Measurements from ENCODE around the gene TMEM109.

Gene TMEM109

DNA sequence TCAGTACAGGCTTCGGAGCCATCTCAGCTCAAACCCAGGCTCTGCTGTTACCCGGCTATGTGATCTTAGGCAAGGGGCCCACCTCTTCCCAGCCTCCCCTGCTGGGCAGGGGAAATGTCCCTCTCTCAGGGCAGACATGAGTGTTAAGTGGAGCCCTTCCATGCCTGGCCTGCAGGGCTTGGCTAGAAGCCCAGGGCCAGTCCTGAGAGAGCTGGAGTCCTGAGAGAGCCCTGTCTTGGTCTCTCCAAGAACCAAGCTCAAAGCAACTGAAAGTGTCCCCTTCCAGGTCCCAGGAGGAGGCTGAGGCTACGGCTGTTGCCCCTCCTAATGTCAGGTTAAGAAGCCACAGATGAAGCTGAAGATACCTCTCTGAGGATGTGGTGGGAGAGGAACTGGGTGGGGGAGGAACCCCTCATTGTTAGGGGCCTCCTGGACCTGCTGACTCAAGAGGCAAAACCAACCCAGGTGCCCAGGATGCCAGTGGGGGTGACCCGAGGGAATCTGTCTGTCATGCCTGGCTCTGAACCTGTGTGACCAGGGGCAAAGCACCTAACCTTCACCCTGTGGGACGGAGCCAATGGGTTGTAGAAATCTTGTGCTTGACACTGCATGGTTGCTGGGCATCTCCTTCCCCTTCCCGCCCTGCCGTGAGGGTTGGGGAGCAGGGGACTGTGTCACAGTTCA, 42.4 kb upstream of the TMEM109 start:
- H3K27ac ChIP-seq (ENCODE audit: low read depth, low read length), result no peak overlapping the region
- H3K27me3 ChIP-seq (ENCODE audit: control insufficient read depth, insufficient read depth, low read length), result no peaks in the 10 kb centered on the region
- H3K4me3 ChIP-seq (ENCODE audit: low read depth, low read length), result no peak overlapping the region
- no peak overlapping the region for H3K9ac ChIP-seq (ENCODE audit: low read depth, low read length)
- H3K36me3 ChIP-seq (ENCODE audit: control insufficient read depth, insufficient read depth, low read length), result no peaks in the 10 kb centered on the region
- peaks cover 3% of the 10 kb centered on the region; the same call in 1 of the 2 replicates for H3K4me1 ChIP-seq (ENCODE audit: control insufficient read depth, insufficient read depth, low read length)
- no peaks in the 10 kb centered on the region for H3K9me3 ChIP-seq (ENCODE audit: control insufficient read depth, insufficient read depth, low read length)

DNA sequence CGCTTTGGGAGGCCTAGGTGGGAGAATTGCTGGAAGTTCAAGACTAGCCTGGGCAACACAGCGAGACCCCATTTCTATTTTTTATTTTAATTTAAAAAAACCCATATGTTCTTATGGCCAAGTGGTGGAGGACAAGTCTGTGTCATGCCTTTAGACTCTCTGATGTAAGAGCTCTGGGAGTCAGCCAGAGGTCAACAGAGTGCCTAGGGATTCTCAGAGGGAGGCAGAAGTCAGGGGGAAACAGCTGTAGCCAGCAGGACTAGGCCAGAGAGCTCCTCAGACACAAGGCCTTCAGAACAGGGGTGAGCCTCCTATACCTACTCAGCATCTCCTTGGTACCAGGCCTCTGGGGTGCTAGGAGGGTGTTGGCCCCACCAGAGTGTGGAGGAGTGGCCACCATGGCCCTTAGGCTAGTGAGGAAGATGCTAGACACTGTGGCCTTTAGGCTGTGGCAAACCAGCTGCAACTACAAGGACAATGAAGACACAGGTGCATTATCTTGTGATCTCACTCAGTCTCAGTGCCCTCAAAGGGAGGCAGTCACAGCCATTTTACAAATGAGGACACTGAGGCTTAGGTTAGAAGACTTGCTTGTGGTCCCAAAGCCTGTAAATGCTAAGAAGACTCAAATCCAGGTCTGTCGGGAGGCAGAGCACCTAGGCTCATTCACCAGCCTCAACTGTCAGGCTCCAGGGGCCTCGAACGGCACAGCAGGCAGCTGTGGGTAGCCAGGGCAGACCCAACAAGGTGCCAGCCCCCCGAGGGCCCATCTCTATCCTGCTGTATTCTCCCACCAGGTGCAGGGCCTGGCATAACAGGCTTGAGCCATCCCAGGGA, 41.6 kb upstream of the TMEM109 start:
- H3K27ac ChIP-seq (ENCODE audit: low read depth, low read length), result no peak overlapping the region
- H3K9me3 ChIP-seq (ENCODE audit: control insufficient read depth, insufficient read depth, low read length), result no peaks in the 10 kb centered on the region
- H3K36me3 ChIP-seq (ENCODE audit: control insufficient read depth, insufficient read depth, low read length), result no peaks in the 10 kb centered on the region
- H3K27me3 ChIP-seq (ENCODE audit: control insufficient read depth, insufficient read depth, low read length), result no peaks in the 10 kb centered on the region
- H3K4me1 ChIP-seq (ENCODE audit: control insufficient read depth, insufficient read depth, low read length), result peaks cover 3% of the 10 kb centered on the region; the same call in 1 of the 2 replicates
- H3K9ac ChIP-seq (ENCODE audit: low read depth, low read length), result no peak overlapping the region
- no peak overlapping the region for H3K4me3 ChIP-seq (ENCODE audit: low read depth, low read length)

DNA sequence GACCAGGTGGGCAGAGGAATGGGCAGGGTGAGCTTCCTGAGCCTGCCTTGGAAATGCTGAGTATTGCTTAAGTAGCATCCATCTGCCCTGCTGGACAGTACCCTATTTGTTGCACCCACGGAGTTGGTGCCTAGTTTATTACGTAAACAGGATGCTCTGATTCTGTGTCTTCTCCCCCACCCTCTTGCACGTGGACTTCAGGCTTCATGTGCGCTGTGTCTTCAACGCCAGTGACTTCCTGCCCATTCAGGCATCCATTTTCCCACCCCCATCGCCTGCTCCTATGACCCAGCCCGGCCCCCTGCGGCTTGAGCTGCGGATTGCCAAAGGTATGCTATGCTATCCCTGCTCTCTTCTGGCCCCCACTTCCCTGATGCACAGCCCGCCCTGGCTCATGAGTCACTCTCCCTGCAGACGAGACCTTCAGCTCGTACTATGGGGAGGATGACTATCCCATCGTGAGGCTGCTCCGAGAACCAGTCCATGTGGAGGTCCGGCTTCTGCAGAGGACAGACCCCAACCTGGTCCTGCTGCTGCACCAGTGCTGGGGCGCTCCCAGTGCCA, 40.9 kb upstream of the TMEM109 start:
- Histone ChIP-seq H3K9me3 (ENCODE audit: control insufficient read depth, insufficient read depth, low read length) (no peaks in the 10 kb centered on the region), H3K9ac (ENCODE audit: low read depth, low read length) (no peak overlapping the region), H3K27ac (ENCODE audit: low read depth, low read length) (no peak overlapping the region), H3K27me3 (ENCODE audit: control insufficient read depth, insufficient read depth, low read length) (no peaks in the 10 kb centered on the region), H3K4me3 (ENCODE audit: low read depth, low read length) (no peak overlapping the region), H3K4me1 (ENCODE audit: control insufficient read depth, insufficient read depth, low read length) (peaks cover 3% of the 10 kb centered on the region; the same call in 1 of the 2 replicates), H3K36me3 (ENCODE audit: control insufficient read depth, insufficient read depth, low read length) (no peaks in the 10 kb centered on the region)

DNA sequence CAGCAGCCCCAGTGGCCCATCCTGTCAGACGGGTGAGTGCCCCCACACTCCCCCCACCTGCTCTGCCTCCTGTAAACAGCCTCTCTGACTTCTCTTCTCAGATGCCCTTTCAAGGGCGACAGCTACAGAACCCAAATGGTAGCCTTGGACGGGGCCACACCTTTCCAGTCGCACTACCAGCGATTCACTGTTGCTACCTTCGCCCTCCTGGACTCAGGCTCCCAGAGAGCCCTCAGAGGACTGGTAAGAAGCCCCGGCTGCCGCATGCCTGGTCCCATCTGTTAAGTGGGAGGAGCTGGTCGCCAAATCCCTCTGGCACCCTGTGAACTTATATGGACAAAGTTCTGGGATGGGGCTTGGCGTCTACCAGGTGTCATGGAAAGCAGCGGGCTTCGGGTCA, 40.4 kb upstream of the TMEM109 start:
- Histone ChIP-seq H3K4me1 (ENCODE audit: control insufficient read depth, insufficient read depth, low read length) (peaks cover 3% of the 10 kb centered on the region; the same call in 1 of the 2 replicates), H3K9me3 (ENCODE audit: control insufficient read depth, insufficient read depth, low read length) (no peaks in the 10 kb centered on the region), H3K4me3 (ENCODE audit: low read depth, low read length) (no peak overlapping the region), H3K27me3 (ENCODE audit: control insufficient read depth, insufficient read depth, low read length) (no peaks in the 10 kb centered on the region), H3K36me3 (ENCODE audit: control insufficient read depth, insufficient read depth, low read length) (no peaks in the 10 kb centered on the region), H3K9ac (ENCODE audit: low read depth, low read length) (no peak overlapping the region), H3K27ac (ENCODE audit: low read depth, low read length) (no peak overlapping the region)

DNA sequence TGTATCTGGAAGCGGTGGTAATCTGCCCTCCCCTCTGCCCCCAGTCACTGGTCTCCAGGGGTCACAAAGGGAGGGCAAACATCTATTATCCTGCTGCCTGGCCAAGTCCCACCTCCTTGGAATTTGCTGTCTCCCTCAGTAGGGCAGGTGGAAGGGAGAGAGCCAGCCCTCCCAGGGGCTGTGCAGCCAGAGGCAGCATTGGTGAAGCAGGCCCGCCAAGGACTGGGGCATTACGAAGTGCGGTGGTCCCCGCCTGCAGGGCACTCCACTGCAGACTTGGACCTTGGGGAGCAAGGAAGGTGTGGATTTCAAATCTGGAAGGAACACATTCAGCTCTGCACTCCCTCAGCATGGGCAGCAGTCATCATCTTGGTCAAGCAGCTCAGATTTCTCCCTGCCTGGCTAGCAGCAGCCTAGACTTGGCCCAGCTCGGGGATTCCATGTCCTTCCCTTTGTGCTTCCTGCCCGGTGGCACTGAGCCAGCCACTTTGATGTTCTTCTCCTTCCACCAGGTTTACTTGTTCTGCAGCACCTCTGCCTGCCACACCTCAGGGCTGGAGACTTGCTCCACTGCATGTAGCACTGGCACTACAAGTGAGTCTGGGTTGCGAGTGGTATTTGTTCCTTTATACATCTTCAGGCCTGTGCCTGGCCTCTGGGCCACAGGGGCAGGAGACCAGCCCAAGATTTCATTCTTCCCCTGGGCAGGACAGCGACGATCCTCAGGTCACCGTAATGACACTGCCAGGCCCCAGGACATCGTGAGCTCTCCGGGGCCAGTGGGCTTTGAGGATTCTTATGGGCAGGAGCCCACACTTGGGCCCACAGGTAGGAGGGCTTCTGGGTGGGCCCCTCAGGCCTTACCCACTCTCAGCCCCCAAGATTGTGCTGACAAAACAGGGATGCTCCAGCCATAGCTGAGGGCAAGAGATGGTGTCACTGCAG, 39.3 kb upstream of the TMEM109 start:
- Histone ChIP-seq H3K27me3 (ENCODE audit: control insufficient read depth, insufficient read depth, low read length) (no peaks in the 10 kb centered on the region), H3K4me1 (ENCODE audit: control insufficient read depth, insufficient read depth, low read length) (peaks cover 3% of the 10 kb centered on the region; the same call in 1 of the 2 replicates), H3K4me3 (ENCODE audit: low read depth, low read length) (no peak overlapping the region), H3K36me3 (ENCODE audit: control insufficient read depth, insufficient read depth, low read length) (peaks cover 9% of the 10 kb centered on the region; the same call in 1 of the 2 replicates), H3K27ac (ENCODE audit: low read depth, low read length) (no peak overlapping the region), H3K9me3 (ENCODE audit: control insufficient read depth, insufficient read depth, low read length) (no peaks in the 10 kb centered on the region), H3K9ac (ENCODE audit: low read depth, low read length) (no peak overlapping the region)

DNA sequence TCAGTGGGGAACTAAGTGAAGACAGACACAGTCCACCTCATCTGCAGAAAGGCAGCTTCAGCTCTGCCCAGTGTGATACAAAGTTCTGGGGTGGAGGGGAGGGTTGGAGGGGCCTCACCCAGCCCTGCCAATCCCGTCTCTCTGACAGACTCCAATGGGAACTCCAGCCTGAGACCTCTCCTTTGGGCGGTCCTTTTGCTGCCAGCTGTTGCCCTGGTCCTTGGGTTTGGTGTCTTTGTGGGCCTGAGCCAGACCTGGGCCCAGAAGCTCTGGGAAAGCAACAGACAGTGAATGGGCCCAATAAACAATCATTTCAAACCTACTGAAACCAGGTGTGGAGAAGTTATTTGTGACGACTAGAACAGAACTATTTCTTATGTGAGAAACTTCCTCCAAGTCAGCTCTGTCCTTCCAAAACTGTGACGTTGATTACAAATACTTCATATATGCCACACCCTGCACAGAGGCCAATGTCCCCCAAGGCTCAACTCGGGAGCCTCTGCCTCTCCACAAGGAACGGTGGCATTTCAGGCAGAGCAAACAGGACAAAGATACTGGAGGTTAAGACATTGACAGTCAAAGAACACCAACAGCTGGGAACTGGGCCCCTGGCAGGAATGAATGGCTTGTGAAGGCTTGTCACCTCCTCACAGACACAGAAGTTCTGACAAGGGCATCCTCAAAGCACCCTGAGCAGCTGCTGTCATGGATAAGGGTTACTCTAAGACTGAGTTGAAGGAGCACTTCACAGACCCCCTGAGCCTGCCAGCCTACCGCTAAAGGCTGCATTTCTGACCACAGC, 38.4 kb upstream of the TMEM109 start:
- Histone ChIP-seq H3K4me1 (ENCODE audit: control insufficient read depth, insufficient read depth, low read length) (peaks cover 3% of the 10 kb centered on the region; the same call in 1 of the 2 replicates), H3K4me3 (ENCODE audit: low read depth, low read length) (no peak overlapping the region), H3K27ac (ENCODE audit: low read depth, low read length) (no peak overlapping the region), H3K9me3 (ENCODE audit: control insufficient read depth, insufficient read depth, low read length) (no peaks in the 10 kb centered on the region), H3K9ac (ENCODE audit: low read depth, low read length) (no peak overlapping the region), H3K27me3 (ENCODE audit: control insufficient read depth, insufficient read depth, low read length) (no peaks in the 10 kb centered on the region), H3K36me3 (ENCODE audit: control insufficient read depth, insufficient read depth, low read length) (peaks cover 9% of the 10 kb centered on the region; the same call in 1 of the 2 replicates)

DNA sequence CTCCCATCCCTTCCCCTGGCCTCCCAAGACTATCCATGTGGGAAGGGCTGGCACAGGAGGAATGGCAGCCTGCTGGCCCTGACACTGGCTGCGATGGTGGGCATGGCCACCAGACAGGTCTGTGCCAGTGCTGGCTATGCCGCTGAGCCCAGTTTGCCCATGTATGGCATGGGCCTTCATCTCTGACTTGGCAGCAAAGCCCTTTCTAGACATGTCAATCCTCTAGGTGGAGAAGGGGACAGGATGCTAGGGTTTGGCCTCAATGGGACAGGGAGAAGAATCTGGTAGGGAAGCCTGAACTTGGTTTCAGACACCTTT, 37.8 kb upstream of the TMEM109 start:
- H3K36me3 ChIP-seq (ENCODE audit: control insufficient read depth, insufficient read depth, low read length), result peaks cover 9% of the 10 kb centered on the region; the same call in 1 of the 2 replicates
- H3K27ac ChIP-seq (ENCODE audit: low read depth, low read length), result no peak overlapping the region
- H3K4me3 ChIP-seq (ENCODE audit: low read depth, low read length), result no peak overlapping the region
- no peaks in the 10 kb centered on the region for H3K27me3 ChIP-seq (ENCODE audit: control insufficient read depth, insufficient read depth, low read length)
- no peak overlapping the region for H3K9ac ChIP-seq (ENCODE audit: low read depth, low read length)
- H3K9me3 ChIP-seq (ENCODE audit: control insufficient read depth, insufficient read depth, low read length), result no peaks in the 10 kb centered on the region
- peaks cover 3% of the 10 kb centered on the region; the same call in 1 of the 2 replicates for H3K4me1 ChIP-seq (ENCODE audit: control insufficient read depth, insufficient read depth, low read length)

DNA sequence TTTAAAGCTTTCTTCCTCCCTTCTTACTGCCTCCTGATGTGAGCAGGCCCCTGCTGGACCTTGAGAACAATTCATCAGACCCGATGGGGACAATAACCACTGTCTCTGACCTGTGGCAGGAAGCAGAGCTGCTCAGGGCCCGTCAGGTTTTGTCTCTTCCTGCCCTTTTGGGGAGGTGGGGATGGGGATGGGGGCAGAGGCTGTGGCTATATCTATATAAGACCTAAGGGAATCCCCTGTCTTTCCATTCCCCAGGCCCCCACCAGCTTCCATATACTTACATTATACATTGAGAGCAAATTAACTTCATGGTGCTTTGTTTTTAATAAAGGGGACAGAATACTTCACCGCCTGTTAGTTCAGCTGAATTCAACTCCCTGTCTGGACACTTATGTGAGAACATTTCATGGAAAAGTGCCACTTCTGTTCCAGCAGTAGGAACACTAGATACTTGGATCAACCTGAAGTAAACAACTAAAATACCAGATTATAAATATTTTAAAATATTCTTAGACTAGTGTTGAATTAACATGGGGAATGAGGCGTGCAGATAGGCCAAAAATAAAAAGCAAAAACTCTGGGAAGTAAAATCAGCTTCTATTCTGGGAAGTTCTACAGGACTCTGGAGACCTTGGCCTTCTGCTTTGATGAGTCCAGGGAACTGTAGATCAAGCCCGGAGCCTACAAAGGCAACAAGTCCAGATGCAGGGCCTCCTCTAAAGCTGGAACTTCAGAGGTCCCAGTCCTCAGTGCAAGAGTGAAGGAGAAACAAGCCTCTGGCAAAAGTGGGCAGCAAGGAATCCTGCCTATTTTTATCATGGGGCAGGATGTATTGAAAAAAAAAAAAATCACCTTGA, 35.5 kb upstream of the TMEM109 start:
- Histone ChIP-seq H3K4me1 (ENCODE audit: control insufficient read depth, insufficient read depth, low read length) (no peaks in the 10 kb centered on the region; the same call in 1 of the 2 replicates), H3K27ac (ENCODE audit: low read depth, low read length) (no peak overlapping the region), H3K9me3 (ENCODE audit: control insufficient read depth, insufficient read depth, low read length) (no peaks in the 10 kb centered on the region), H3K36me3 (ENCODE audit: control insufficient read depth, insufficient read depth, low read length) (peaks cover 9% of the 10 kb centered on the region; the same call in 1 of the 2 replicates), H3K4me3 (ENCODE audit: low read depth, low read length) (no peak overlapping the region), H3K9ac (ENCODE audit: low read depth, low read length) (no peak overlapping the region), H3K27me3 (ENCODE audit: control insufficient read depth, insufficient read depth, low read length) (no peaks in the 10 kb centered on the region)

DNA sequence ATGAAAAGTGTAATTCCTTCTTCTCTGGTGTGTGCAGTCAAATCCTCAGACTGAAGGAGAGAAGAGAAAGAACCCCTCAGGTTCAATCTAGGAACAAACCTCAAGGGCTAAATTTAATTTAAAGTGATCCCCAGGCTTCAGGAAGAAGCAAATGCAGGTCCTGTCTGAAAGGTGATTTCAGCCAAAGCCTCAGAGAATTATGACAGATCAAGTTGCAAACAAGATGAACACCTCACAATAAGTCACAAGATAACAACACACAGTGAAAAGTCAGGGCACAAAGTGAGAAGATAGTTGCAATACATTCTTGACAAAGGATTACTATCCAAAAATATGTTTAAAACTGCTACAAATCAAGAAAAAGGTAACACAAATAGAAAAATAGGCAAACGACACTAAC, 34.9 kb upstream of the TMEM109 start:
- Histone ChIP-seq H3K4me1 (ENCODE audit: control insufficient read depth, insufficient read depth, low read length) (no peaks in the 10 kb centered on the region), H3K36me3 (ENCODE audit: control insufficient read depth, insufficient read depth, low read length) (peaks cover 9% of the 10 kb centered on the region; the same call in 1 of the 2 replicates), H3K9ac (ENCODE audit: low read depth, low read length) (no peak overlapping the region)

More for the DNA sequence above, 34.9 kb upstream of the TMEM109 start:
- no peak overlapping the region for H3K27ac ChIP-seq (ENCODE audit: low read depth, low read length)
- no peak overlapping the region for H3K4me3 ChIP-seq (ENCODE audit: low read depth, low read length)
- no peaks in the 10 kb centered on the region for H3K9me3 ChIP-seq (ENCODE audit: control insufficient read depth, insufficient read depth, low read length)
- H3K27me3 ChIP-seq (ENCODE audit: control insufficient read depth, insufficient read depth, low read length), result no peaks in the 10 kb centered on the region
